ENCODE measurements around the gene TOPBP1.
"Not testable (repeated sequence)": the region's sequence is repeated elsewhere in the genome, so short reads cannot be mapped to it uniquely, and the experiment has no call there.

Gene TOPBP1

DNA sequence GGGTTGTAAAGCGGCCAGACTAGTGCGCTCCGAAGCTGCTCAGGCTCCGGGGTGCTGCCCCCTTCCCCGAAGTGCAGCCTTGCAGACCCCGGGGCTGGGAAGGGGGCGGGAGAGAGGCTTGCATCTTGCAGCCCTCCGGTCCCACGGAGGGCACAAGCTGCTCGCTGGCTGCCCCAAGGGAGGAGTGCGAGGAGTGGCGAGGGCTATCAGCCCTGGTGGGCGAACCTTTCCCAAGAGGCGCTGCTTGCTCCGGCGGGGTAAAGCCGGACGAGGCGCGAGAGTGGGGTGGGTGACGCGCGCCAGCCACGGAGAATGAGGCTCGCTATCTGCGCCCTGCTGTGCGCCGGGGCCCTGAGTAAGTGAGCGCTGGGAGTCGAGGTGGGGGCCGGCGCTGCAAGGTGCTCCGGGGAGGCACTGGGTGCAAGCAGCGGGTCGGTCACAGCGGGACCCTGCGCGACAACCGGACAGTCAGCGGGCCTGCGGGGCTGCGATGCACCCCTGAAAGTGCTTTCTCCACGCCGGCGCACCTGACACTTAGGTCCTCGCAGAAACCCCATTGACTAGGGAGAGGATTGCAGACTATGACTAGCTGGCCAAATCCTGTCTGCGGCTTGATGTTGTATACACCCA lies 12.7 kb upstream of the TOPBP1 start:
- no peak for DNase-seq (ENCODE audit: low read depth in 3 of 3)

DNA sequence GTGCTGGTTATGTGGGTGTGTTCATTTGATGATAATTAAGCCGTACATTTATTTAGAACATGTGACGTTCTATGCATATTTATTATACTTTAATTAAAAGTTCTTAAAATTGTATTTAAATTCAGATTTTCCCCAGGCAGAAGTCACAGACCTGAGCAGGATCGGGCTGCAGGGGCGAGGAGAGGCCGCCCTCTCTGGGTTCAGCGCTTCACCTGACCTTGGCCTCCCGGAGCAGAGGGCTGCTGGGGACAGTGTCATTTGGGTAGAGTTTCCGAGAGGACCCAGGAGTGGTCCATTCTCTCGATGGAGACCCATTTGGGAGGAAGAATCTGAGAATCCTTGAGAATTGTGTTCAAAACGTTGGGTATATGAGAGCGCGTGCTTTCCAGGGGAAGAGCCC lies 12.0 kb upstream of the TOPBP1 start:
- DNase-seq (ENCODE audit: low read depth in 3 of 3): no peak

DNA sequence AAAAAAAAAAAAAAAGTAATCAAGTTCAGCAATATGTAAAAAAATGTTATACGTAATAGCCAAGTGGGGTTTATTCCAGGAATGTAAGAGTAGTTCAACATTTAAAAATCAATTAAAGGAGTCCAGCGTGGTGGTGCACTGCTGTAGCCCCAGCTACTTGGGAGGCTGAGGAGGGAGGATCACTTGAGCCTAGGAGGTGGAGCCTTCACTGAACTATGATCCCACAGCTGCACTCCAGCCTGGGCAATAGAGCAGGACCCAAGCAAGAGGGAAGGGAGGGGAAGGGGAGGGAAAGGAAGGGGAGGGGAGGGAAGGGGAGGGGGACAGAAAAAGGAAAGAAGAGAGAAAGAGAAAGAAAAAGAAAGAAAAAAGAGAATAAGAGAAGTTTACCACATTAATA lies 10.7 kb upstream of the TOPBP1 start:
- DNase-seq (ENCODE audit: low read depth in 3 of 3): no peak

DNA sequence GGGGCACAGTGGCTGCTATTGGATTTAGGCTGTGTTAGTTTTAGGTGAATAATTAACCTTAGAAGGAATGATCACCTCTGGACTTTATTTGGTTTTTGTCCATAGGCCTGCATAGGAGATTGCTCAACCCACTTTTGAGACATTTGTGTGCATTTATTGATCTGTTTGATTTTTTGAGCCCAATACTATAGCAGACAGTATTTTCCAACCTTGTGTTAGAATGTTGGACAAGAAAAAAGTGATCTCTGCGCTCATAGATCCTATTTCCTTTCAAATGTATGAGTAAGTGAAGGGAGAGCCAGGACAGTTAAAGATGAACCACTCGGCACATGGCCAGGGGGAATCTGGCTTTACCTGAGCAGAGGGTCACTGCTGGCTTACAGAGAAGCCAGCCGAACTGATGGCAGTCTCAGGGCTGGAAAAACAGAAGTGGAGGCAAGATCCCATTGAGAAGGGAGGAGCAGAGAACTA lies 8.8 kb upstream of the TOPBP1 start:
- DNase-seq (ENCODE audit: low read depth in 3 of 3): no peak

DNA sequence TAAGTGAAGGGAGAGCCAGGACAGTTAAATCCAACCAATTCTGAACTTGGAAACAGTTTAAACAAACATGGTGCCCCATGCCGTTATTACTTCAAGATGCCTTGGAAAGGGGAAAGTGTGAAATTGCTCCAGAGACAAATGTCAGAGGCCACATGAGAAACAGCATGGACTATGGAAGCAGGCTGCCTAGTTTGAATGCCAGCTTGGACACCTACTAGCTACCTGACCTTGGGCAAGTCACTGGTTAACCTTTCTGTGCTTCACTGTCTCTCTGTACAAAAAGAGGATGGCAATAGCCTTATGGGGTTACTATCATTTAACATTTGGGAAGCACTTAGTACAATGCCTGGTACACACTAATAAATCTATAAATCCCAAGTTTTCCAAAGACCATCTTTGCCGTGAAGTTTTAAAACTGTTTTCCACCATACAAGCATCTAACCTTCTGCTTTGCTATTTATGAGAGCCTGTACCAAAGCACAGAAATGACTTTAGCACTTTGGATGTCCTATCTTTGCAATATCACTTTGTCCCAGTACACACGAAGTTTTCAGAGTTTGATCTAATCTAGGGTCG lies 8.3 kb upstream of the TOPBP1 start:
- no peak for DNase-seq (ENCODE audit: low read depth in 3 of 3)

DNA sequence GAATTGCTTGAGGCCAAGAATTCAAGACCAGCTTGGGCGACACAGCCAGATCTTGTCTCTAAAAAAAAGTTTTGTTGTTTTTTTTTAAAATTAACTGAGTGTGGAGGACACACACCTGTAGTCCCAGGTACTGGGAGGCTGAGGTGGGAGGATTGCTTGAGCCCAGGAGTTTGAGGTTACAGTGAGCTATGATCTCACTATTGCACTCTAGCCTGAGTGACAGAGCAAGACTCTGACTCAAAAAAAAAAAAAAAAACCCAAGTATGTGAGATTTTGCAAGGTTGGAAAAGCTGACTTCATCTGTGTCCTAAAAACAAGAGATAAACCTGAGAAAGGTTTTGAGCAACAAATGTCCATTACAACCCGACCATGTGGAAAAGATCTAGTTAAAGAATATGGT lies 5.4 kb upstream of the TOPBP1 start:
- DNase-seq (ENCODE audit: low read depth in 3 of 3): no peak

DNA sequence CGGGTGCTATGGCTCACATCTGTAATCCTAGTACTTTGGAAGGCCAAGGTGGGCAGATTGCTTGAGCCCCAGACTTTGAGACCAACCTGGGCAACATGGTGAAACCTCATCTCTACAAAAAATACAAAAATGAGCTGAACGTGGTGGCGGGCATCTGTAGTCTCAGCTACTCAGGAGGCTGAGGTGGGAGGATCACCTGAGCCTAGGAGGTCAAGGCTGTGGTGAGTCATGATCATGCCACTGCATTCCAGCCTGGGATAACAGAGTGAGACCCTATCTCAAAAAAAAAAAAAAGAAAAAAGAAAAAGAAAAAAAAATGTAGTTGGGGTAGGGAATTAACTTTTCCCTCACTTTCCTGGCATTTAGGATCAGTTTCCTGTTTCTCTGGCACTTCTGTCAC lies 3.4 kb upstream of the TOPBP1 start:
- DNase-seq (ENCODE audit: low read depth in 3 of 3): not testable (repeated sequence)

DNA sequence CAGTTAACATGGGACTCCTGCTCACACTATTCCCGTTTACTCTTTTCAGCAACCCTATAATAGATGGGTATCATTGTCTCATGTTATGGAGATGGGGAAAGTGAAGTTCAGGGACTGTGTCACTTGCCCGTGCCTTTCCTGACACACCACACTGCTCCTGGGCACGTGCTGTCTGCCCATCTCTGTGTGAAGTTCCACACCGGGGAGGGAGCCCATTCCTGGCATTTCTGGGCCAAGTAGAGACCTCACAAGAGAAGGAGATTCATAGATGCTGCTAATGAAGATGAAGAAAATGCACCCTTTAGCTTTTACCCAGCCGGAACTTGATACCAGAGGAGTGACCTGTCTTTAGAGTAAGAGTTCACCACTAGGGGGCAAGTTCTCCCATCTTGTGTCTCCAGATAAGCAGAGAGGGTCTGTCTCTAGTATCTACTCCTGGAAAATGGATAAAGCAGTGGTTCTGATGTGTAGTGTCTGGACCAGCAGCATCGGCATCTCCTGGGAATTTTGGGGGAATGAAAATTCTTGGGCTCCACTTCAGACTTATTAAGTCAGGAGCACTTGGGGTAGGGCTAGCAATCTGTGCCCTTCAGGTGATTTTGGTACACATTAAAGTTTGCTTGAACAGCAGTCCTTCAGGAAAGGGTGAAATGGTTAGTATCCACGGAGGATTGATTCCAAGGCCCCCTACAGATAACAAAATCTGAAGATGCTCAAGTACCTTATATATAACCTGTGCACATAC lies 2.0 kb upstream of the TOPBP1 start:
- DNase-seq (ENCODE audit: low read depth in 3 of 3): no peak

DNA sequence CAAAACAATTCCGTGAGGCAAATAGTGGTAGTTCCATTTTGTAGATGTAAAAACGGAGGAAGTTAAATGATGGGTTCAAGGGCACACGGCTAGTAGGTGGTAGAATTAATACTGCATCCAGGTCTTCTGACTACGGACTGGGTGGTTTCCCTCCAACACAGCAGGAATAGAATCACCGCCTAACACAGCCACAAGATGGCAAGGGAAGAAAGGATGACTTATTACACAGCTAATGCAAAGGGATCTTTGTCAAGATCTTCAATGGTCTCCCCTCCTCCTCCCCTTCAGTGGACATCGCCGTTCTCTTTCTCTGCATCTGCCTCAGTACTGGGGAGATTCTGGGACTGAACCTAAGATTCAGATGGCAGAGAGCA lies 524 bp upstream of the TOPBP1 start:
- no peak for DNase-seq (ENCODE audit: low read depth in 3 of 3)

DNA sequence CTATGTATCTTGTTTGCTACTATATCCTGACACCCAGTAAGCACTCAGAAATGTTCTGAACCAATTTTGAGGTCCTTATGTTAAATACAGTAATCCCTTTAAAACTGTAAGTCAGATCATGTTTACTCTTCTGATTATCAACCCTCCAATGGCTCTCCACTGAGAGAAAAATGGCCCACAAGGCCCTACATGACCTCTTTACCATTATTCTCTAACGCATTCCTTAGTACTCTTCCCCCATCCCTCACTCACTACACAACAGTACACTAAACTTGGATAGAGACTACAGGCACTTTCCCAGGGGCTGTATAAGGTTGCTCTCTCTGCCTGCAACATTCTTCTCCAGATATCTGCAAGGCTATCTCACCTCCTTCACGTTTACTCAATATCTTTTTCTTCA lies 1.9 kb downstream of the TOPBP1 start:
- no peak for DNase-seq (ENCODE audit: low read depth in 3 of 3)

DNA sequence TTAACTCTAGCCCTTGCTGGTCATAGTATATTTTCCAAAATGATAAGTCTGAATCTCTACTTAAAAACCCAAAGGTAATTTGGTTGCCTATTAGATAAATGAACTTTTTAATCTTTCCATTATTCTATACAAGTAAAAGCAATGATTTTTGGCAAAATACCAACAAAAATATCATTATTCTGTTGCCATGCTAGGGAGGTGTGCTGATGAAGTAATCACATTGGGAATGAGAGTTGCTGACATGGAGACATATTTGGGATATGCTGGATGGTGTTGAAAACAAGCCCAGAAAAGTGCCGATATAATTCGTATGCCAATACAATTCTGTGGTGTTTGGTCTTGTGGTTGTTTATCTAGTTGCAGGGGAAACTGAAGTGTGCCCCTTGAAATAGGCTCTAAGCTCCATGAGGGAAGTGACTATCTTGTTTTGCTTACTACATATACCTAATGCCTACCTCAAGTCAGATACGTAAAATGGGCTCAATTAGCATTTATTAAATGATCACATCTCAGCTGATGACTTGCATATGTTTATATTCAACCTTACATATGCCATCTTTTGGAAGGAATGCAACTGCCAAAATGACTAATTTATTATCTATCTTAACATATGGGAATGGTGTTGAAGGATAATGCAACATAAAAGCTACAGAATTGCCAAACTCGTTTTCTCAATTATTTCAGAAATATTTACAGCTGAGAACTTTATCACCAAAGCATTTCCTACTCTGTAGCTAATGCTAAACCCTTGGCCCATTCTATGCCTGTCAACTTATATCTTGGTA lies 5.8 kb downstream of the TOPBP1 start:
- no peak for DNase-seq (ENCODE audit: low read depth in 3 of 3)

DNA sequence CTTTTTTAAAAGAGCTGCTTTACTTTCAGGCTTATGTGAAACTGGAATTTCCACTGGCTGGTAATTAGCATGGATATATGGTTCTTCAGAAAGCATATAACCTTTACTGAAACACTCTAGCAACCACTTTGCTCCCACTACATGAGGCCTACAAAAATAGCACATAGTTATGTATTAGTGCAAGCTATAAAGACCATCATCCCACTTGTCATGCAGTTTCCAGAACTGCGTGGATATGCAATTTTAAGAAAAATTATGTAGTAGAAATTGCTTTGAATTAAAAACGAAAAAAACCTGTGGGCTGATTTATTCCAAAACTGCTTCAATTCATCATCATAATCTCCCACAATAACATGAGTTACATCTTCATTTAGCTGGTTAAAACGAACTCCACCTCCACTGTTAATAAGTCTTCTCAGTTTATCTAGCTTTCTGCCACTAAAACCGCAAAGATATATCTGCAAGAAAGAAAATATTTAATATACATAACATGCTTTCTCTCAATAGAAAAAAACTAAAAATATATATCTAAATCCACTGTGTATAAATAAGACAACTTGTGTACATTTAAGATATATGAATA lies 12.2 kb downstream of the TOPBP1 start:
- DNase-seq (ENCODE audit: low read depth in 3 of 3): no peak

DNA sequence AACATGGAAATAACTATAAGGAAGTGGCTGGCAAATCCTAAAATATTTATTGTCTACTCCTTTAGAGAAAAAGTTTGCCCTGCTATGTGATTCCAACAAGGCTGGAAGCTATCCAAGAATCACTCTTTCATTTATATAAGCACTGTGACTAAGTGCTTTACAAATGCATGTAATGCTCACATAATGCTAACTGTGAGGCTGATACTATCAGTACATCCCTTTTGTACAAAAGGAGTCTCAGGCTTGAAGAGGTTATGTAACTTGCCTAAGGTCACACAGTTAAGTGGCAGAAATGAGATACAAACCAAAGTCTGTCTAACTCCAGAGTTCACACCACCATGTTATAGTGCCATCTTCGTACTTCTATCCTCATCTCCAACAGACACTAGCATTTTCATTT lies 17.0 kb downstream of the TOPBP1 start:
- no peak for DNase-seq (ENCODE audit: low read depth in 3 of 3)

DNA sequence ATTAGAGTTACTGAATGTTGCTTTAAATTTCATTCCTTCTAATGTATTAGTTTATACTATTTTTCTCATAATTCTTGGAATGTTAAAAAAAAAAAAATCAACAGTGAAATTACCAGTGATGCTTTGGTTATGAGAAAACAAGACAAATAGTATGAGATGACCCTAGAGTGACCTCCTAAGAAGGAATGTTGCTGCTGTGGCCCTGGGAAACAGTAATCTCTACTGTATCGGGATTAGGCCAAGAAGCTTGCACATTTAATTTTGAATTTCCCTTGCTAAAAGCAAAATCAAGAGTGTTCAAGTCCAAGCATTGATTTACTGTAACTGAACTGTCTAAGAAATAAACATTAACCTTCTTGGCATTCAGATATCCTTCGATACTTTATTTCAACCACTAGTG lies 18.1 kb downstream of the TOPBP1 start:
- DNase-seq (ENCODE audit: low read depth in 3 of 3): no peak

DNA sequence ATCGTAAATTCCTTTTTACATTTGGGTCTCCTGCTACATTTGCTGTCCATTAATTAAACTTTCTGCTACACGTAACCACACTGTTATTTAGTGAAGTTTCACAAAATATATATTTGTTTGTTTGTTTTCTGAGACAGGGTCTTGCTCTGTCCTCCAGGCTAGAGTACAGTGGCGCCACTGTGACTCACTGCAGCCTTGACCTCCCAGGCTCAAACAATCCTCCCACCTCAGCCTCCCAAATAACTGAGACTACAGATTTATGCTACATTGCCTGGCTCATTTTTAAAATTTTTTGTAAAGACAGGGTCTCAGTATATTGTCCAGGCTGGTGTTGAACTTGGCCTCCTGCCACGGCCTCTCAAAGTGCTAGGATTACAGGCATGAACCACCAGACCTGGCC lies 20.5 kb downstream of the TOPBP1 start:
- no peak for DNase-seq (ENCODE audit: low read depth in 3 of 3)

DNA sequence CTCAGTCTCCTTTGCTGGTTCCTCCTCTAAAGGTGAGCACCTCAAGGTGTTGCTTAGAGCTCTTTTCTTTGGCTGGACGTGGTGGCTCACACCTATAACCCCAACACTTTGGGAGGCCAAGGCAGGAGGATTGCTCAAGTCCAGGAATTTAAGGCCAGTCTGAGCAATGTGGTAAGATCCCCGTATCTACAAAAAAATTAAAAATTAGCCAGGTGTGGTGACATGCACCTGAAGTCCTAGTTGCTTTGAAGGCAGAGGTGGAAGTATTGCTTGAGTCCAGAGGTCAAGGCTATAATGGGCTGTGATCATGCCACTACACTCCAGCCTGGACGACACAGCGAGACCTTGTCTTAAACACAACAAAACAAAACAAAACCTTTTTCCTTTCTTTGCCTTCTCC lies 28.3 kb downstream of the TOPBP1 start:
- no peak for DNase-seq (ENCODE audit: low read depth in 3 of 3)

DNA sequence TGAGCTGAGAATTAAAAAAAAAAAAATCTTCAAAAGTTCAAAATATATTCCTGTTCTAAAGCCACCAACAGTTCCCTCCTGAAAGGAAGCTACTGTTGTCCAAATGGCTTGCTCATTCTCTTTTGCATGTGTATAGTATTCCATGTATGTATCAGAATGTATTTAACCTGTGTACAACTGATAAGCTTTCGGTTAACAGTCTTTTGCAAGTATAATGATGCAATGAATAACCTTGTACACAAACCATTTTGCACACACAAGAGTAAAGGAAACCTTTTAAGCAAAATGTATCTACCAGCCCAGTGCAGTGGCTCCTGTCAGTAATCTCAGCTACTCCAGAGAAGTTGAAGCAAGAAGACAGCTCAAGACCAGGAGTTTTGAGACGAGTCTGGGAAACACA lies 32.6 kb downstream of the TOPBP1 start:
- DNase-seq (ENCODE audit: low read depth in 3 of 3): no peak

DNA sequence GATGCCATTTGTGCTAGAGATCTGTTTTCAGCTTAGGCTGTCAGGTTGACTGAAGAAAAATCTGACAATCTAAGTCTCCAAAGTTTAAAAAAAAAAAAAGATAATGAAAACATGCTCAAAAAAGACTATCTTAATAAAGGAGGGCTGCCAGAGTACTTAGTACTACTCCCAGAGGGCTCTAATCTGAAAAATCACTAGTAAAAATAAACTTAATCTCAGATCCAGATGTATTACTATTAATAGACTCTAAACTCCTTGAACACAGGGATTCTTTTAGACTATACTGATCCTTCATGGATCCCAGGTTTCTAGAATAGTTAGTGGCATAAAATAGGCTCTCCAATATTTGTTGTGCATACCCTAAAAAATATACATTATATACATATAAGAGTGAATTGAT lies 34.0 kb downstream of the TOPBP1 start:
- no peak for DNase-seq (ENCODE audit: low read depth in 3 of 3)

DNA sequence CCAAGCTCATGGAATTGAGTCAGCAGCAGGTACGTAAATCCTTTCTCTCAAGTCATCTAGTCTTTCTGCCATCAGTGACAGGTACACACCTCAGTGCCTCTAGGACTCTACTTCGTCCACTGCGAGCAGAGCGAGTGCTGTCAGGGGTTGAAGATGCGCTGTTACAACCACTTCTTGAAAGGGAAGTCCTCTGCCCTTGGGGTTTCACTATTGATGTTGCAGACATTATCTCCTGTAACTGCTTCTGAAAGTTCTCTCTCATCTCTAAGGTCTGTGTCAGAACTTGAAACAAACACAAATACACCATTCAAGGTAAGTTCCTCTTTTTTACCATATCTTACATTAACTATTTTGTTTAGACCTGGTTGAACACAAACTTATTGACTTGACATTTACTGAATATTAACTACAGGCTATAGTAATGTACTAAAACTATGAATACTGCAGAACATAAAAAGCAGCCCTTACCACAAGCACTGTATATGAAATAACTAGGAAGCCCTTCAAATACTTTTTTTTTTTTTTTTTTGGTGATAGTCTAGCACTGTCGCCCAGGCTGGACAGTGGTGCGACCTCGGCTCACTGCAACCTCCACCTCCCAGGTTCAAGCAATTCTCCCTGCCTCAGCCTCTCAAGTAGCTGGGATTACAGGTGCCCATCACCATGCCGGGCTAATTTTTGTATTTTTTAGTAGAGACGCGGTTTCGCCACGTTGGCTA lies 41.5 kb downstream of the TOPBP1 start:
- no peak for DNase-seq (ENCODE audit: low read depth in 3 of 3)

DNA sequence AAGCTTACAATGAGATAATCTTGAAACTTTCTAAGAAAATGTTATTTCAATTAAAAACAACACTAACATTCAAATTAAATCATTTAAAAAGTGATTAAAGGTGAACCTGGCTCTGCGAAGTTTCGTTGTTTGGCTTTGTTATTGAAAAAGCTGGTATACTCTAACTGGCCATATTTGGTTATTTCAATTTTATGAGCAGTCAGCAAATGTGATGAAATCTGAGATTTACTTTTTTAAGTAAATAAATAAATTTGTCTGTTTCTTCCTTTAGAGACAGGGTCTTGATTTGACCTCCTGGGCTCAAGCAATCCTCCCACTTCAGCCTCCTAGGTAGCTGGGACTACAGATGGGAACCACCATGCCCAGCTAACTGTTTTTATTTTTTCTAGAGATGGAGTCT lies 50.2 kb downstream of the TOPBP1 start:
- DNase-seq (ENCODE audit: low read depth in 3 of 3): no peak

DNA sequence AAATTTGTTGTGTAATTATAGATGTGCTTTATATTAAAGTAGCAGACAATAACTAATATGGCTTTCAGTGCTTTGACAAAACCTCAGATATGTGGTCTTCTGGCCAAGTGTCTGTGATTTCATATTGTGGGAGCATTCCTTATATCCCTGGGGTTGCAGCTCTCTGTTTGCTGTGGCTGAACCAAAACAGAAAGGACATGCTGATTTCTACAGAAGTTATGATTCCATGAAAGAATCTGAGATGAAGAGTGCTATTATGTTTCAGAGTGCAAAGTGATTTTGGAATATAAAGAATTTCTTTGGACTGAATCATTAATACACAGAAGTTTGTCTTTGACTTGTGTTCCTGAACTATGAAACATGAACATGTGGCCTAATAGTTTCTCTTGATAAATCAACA lies 51.7 kb downstream of the TOPBP1 start:
- no peak for DNase-seq (ENCODE audit: low read depth in 3 of 3)

DNA sequence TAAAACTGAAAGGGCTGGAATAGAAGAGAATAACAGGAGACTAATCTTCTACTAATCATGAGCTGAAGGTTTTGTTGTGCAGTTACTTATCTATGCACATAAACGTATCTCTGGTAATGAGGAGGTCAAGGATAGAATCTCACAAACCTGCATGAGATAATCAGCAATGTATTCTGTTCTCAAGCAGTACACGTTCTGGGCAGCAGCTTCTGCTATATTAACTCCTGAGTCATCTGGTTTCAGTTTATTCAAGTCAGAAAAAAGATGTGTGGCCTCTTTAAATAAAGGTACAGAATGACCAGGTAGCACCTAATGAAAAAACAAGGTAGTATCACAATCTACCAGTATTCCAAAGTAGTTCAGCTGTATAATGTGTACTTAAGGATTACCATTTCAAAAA lies 53.4 kb downstream of the TOPBP1 start:
- DNase-seq (ENCODE audit: low read depth in 3 of 3): no peak
